ENCODE data around the gene FBXO28. TPM values are rescaled to one million over a fixed set of nuclear protein-coding genes. Genes with fewer than 3 reads are reported as not detected.

Gene FBXO28
- polyA plus RNA-seq, 1 donor (not counting 4 experiments of a cell fraction or from before 2014, with no cell fraction given), result 36.5 TPM

DNA sequence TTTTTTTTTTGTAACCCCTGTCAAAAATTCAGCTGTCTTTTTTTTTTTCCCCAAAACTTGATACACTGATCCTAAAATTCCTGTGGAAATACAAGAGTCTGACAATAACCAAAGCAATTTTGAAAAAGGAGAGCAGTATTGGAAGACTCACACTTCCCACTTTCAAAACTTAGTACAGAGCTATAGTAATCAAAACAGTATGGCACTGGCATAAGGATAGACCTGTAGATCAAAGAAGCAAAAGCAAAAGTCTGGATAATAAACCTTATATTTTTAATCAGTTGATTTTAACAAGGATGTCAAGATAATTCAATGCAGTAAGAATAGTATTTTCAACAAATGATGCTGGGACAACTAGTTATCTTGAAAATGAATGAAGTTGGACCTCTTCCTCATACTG, 17.3 kb downstream of the FBXO28 start:
- no peak overlapping the region for H3K27ac ChIP-seq (ENCODE audit: control insufficient read depth, insufficient read depth, low read length)
- H3K27me3 ChIP-seq (ENCODE audit: control insufficient read depth, extremely low read depth, insufficient read depth, low read length), result no peaks in the 10 kb centered on the region
- H3K4me1 ChIP-seq (ENCODE audit: control insufficient read depth, extremely low read depth, insufficient read depth, low read length), result peaks cover 24% of the 10 kb centered on the region
- H3K9ac ChIP-seq (ENCODE audit: control insufficient read depth, extremely low read depth, insufficient read depth, low read length), result no peak overlapping the region
- H3K9me3 ChIP-seq (ENCODE audit: control insufficient read depth, low read depth, low read length), result no peaks in the 10 kb centered on the region
- H4K20me1 ChIP-seq (ENCODE audit: control insufficient read depth, extremely low read depth, insufficient read depth, low read length), result no peaks in the 10 kb centered on the region
- H3K9me1 ChIP-seq (ENCODE audit: control insufficient read depth, extremely low read depth, insufficient read depth, low read length), result no peaks in the 10 kb centered on the region
- FAIRE-seq (no peak), DNase-seq (ENCODE audit: low read depth, low spot score) (no peak)
- H3K79me2 ChIP-seq (ENCODE audit: control insufficient read depth, insufficient read depth, low read length), result peaks cover 27% of the 10 kb centered on the region
- peaks cover 6 to 10% of the 10 kb centered on the region in 2 experiments for H3K36me3 ChIP-seq (ENCODE audit: control insufficient read depth in 2 of 2, extremely low read depth in 1 of 2, insufficient read depth in 2 of 2, low read length in 2 of 2)
- dilution Hi-C loops (cut with MboI; ENCODE audit: extremely low pct_ligation_motif_present, low sequenced_read_pairs), result no loop called here
- H3K4me3 ChIP-seq (ENCODE audit: control insufficient read depth in 2 of 3, extremely low read depth in 1 of 3, insufficient read depth in 2 of 3, low read depth in 1 of 3, low read length in 3 of 3), result no peak overlapping the region
- no peak overlapping the region for H2AFZ ChIP-seq (ENCODE audit: control insufficient read depth, low read length)
- no peak overlapping the region for H3K4me2 ChIP-seq (ENCODE audit: control insufficient read depth, extremely low read depth, insufficient read depth, low read depth, low read length)
- no peak for TF ChIP-seq EZH2 (IDR thresholded peaks at IDR 0.05; ENCODE audit: low read length)
- TF ChIP-seq, protein P1, sequence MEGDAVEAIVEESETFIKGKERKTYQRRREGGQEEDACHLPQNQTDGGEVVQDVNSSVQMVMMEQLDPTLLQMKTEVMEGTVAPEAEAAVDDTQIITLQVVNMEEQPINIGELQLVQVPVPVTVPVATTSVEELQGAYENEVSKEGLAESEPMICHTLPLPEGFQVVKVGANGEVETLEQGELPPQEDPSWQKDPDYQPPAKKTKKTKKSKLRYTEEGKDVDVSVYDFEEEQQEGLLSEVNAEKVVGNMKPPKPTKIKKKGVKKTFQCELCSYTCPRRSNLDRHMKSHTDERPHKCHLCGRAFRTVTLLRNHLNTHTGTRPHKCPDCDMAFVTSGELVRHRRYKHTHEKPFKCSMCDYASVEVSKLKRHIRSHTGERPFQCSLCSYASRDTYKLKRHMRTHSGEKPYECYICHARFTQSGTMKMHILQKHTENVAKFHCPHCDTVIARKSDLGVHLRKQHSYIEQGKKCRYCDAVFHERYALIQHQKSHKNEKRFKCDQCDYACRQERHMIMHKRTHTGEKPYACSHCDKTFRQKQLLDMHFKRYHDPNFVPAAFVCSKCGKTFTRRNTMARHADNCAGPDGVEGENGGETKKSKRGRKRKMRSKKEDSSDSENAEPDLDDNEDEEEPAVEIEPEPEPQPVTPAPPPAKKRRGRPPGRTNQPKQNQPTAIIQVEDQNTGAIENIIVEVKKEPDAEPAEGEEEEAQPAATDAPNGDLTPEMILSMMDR (optimal IDR thresholded peaks at IDR 0.05 in 1 of 3, IDR thresholded peaks at IDR 0.05 in 1 of 3, conservative IDR thresholded peaks at IDR 0.05 in 1 of 3; ENCODE audit: extremely low read depth in 1 of 3, insufficient read depth in 2 of 3, low read length in 3 of 3), result no peak

DNA sequence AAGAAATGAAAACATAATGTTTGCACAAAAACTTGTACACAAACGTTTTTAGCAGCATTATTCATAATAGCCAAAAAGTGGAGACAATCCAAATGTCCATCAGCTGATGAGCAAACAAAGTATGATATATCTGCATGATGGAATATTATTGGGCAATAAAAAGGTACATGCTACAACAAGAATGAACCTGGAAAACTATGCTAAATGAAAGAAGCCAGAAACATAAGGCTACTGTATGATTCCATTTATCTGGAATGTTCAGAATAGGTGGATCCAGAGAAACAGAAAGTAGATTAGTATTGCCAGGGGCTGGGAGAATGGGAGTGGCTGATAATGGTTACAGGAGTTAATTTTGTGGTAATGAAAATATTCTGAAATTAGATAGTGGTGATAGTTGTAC, 19.0 kb downstream of the FBXO28 start:
- Histone ChIP-seq H3K4me3 (ENCODE audit: control insufficient read depth in 2 of 3, extremely low read depth in 1 of 3, insufficient read depth in 2 of 3, low read depth in 1 of 3, low read length in 3 of 3) (no peak overlapping the region), H3K27ac (ENCODE audit: control insufficient read depth, insufficient read depth, low read length) (peak overlapping the region; percentile 56), H3K4me1 (ENCODE audit: control insufficient read depth, extremely low read depth, insufficient read depth, low read length) (peaks cover 19% of the 10 kb centered on the region), H3K9me1 (ENCODE audit: control insufficient read depth, extremely low read depth, insufficient read depth, low read length) (no peaks in the 10 kb centered on the region), H3K9ac (ENCODE audit: control insufficient read depth, extremely low read depth, insufficient read depth, low read length) (no peak overlapping the region), H3K27me3 (ENCODE audit: control insufficient read depth, extremely low read depth, insufficient read depth, low read length) (no peaks in the 10 kb centered on the region), H3K79me2 (ENCODE audit: control insufficient read depth, insufficient read depth, low read length) (peaks cover 14% of the 10 kb centered on the region), H3K9me3 (ENCODE audit: control insufficient read depth, low read depth, low read length) (no peaks in the 10 kb centered on the region), H4K20me1 (ENCODE audit: control insufficient read depth, extremely low read depth, insufficient read depth, low read length) (no peaks in the 10 kb centered on the region), H3K36me3 (ENCODE audit: control insufficient read depth in 2 of 2, extremely low read depth in 1 of 2, insufficient read depth in 2 of 2, low read length in 2 of 2) (peaks cover 6 to 13% of the 10 kb centered on the region in 2 experiments), H3K4me2 (ENCODE audit: control insufficient read depth, extremely low read depth, insufficient read depth, low read depth, low read length) (peak overlapping the region; percentile 46), H2AFZ (ENCODE audit: control insufficient read depth, low read length) (no peak overlapping the region)
- no peak for TF ChIP-seq EZH2 (IDR thresholded peaks at IDR 0.05; ENCODE audit: low read length)
- TF ChIP-seq, protein P1 (optimal IDR thresholded peaks at IDR 0.05 in 1 of 3, IDR thresholded peaks at IDR 0.05 in 1 of 3, conservative IDR thresholded peaks at IDR 0.05 in 1 of 3; ENCODE audit: extremely low read depth in 1 of 3, insufficient read depth in 2 of 3, low read length in 3 of 3), result no peak
- dilution Hi-C loops (cut with MboI; ENCODE audit: extremely low pct_ligation_motif_present, low sequenced_read_pairs), result no loop called here
- peak; percentile 83 for FAIRE-seq
- DNase-seq (ENCODE audit: low read depth, low spot score), result peak; percentile 73

All from keratinocyte (primary cell).